PC-3 (cell line): ENCODE measurements around the gene CFAP99. TPM values are rescaled to one million over a fixed set of nuclear protein-coding genes. Genes with fewer than 3 reads are reported as not detected.

ENCODE experiments used
- ATAC-seq: fragments of 200-7000 bp; cut with Tn5 transposase; 2 replicates; pipeline ENCODE4 v1.9.1; 2020; ENCODE audit warnings: mild to moderate bottlenecking, moderate library complexity
- BruUV-seq: library from RNA; stranded (reverse); fragments of 400-500 nt; replicated peaks from 2 replicates; lab custom pipeline; 2021; lab: Mats Ljungman, UMichigan
- CTCF ChIA-PET: fragments of 300-600 bp; sonication (Branson Sonifier 250); formaldehyde crosslinking; loops from one replicate; lab custom pipeline; 2022; ENCODE audit warnings: antibody characterized with exemption; lab: Charles Lee
- POLR2A ChIA-PET: fragments of 300-600 bp; sonication (Branson Sonifier 250); formaldehyde crosslinking; loops from one replicate; lab custom pipeline; 2022; ENCODE audit warnings: antibody characterized with exemption; ENCODE audit not compliant: unreplicated experiment; lab: Charles Lee
- DNase-seq: peaks from one replicate; pipeline ENCODE4 v3.0.0-alpha.2; 2015
- H2AFZ ChIP-seq: fragments of 300-600 bp; sonication (generic); 2 replicates; pipeline ENCODE4 v1.6.0; 2016; ENCODE audit warnings: antibody characterized with exemption, low read length
- H3F3A ChIP-seq: fragments of 300-600 bp; sonication (generic); one replicate; pipeline ENCODE4 v1.6.0; 2017; ENCODE audit warnings: antibody characterized with exemption, low read length, control low read depth, mild to moderate bottlenecking; ENCODE audit not compliant: unreplicated experiment
- H3K27ac ChIP-seq: fragments of 300-600 bp; sonication (generic); 2 replicates; pipeline ENCODE4 v1.5.1; 2016; ENCODE audit warnings: mild to moderate bottlenecking, low read length
- H3K27me3 ChIP-seq: fragments of 300-600 bp; sonication (generic); 2 replicates; pipeline ENCODE4 v1.6.1; 2016; ENCODE audit warnings: low read length, mixed read lengths
- H3K36me3 ChIP-seq: fragments of 300-600 bp; sonication (generic); 2 replicates; pipeline ENCODE4 v1.6.1; 2016; ENCODE audit warnings: low read depth, mixed run types, low read length, mixed read lengths
- H3K4me1 ChIP-seq: fragments of 300-600 bp; sonication (generic); 2 replicates; pipeline ENCODE4 v1.5.1; 2016; ENCODE audit warnings: low read length; ENCODE audit not compliant: insufficient read depth
- H3K4me2 ChIP-seq: fragments of 300-600 bp; sonication (generic); 2 replicates; pipeline ENCODE4 v1.6.0; 2016; ENCODE audit warnings: low read length
- H3K4me3 ChIP-seq: fragments of 300-600 bp; sonication (generic); 2 replicates; pipeline ENCODE4 v1.5.1; 2016; ENCODE audit warnings: mild to moderate bottlenecking, low read length, mixed read lengths
- H3K79me2 ChIP-seq: fragments of 300-600 bp; sonication (generic); 2 replicates; pipeline ENCODE4 v1.6.1; 2017; ENCODE audit warnings: low read length, mixed read lengths
- H3K9ac ChIP-seq: fragments of 300-600 bp; sonication (generic); 2 replicates; pipeline ENCODE4 v1.6.0; 2016; ENCODE audit warnings: mild to moderate bottlenecking, low read length
- H3K9me2 ChIP-seq: fragments of 300-600 bp; sonication (generic); replicated peaks from 2 replicates; pipeline ENCODE4 v1.6.1; 2016; ENCODE audit warnings: mixed run types, low read length, mixed read lengths
- H3K9me3 ChIP-seq: fragments of 300-600 bp; sonication (generic); 2 replicates; pipeline ENCODE4 v1.6.1; 2016; ENCODE audit warnings: low read length, mixed read lengths
- H4K20me1 ChIP-seq: fragments of 300-600 bp; sonication (generic); 2 replicates; pipeline ENCODE4 v1.6.1; 2016; ENCODE audit warnings: low read length, mixed read lengths
- CTCF ChIP-seq: fragments of 300-600 bp; sonication (generic); conservative IDR thresholded peaks from 2 replicates; pipeline ENCODE4 v1.5.1; 2017; ENCODE audit warnings: antibody characterized with exemption, low read depth, mild to moderate bottlenecking, low read length
- EZH2 ChIP-seq: fragments of 300-600 bp; sonication (generic); IDR thresholded peaks from one replicate; pipeline ENCODE4 v1.6.1; 2017; ENCODE audit warnings: antibody characterized with exemption, mild to moderate bottlenecking, low read length; ENCODE audit not compliant: unreplicated experiment
- EZH2phosphoT487 ChIP-seq: fragments of 300-600 bp; sonication (generic); IDR thresholded peaks from 2 replicates; pipeline ENCODE4 v1.6.1; 2018; ENCODE audit warnings: mild to moderate bottlenecking, antibody characterized with exemption, low read length, borderline replicate concordance
- intact Hi-C: fragments of 100-400 bp; cut with micrococcal nuclease; formaldehyde crosslinking; loops from 2 replicates; pipeline ENCODE4 v1.9.0; 2023
- total RNA-seq: library from RNA; depleted of rRNA; stranded (reverse); fragments of >200 nt; gene quantifications from 2 replicates; pipeline ENCODE4 v1.2.3, GENCODE V29; 2014

CFAP99 gene
- total RNA-seq, 1 experiment from 2014 or later = not detected

GRCh38 chr4:2388429-2389182 lies 30.1 kb upstream of the CFAP99 start:
- H4K20me1 ChIP-seq = no peaks in the 10 kb centered on the region
- H3K36me3 ChIP-seq = no peaks in the 10 kb centered on the region
- ChIA-PET CTCF (no interaction called here), POLR2A (no interaction called here)
- H3K79me2 ChIP-seq = no peaks in the 10 kb centered on the region
- no peaks in the 10 kb centered on the region for H3K4me1 ChIP-seq
- no peak overlapping the region for H3K9ac ChIP-seq
- no peaks in the 10 kb centered on the region for H3K27me3 ChIP-seq
- DNase-seq = no peak
- ATAC-seq = no peak
- no peak overlapping the region for H3K4me2 ChIP-seq
- intact Hi-C loops = no loop called here
- no peak overlapping the region for H3K4me3 ChIP-seq
- no peaks in the 10 kb centered on the region for H3K9me2 ChIP-seq
- TF ChIP-seq EZH2 = no peak
- TF ChIP-seq CTCF = no peak
- H3F3A ChIP-seq = no peaks in the 10 kb centered on the region
- H3K9me3 ChIP-seq = no peaks in the 10 kb centered on the region
- H3K27ac ChIP-seq = no peak overlapping the region
- BruUV-seq = no TSS peak
- H2AFZ ChIP-seq = no peak overlapping the region

GRCh38 chr4:2389691-2390090 lies 29.1 kb upstream of the CFAP99 start:
- no peak overlapping the region for H3K4me3 ChIP-seq
- no peak overlapping the region for H3K9ac ChIP-seq
- intact Hi-C loops = no loop called here
- BruUV-seq = no TSS peak
- no peak overlapping the region for H3K4me2 ChIP-seq
- H2AFZ ChIP-seq = no peak overlapping the region
- no peaks in the 10 kb centered on the region for H3F3A ChIP-seq
- no peaks in the 10 kb centered on the region for H3K79me2 ChIP-seq
- no peak for ATAC-seq
- H3K27me3 ChIP-seq = no peaks in the 10 kb centered on the region
- ChIA-PET POLR2A (no interaction called here), CTCF (no interaction called here)
- TF ChIP-seq EZH2phosphoT487 = no peak
- TF ChIP-seq CTCF = no peak
- TF ChIP-seq EZH2 = no peak
- no peaks in the 10 kb centered on the region for H3K36me3 ChIP-seq
- no peak for DNase-seq
- no peak overlapping the region for H3K27ac ChIP-seq
- H4K20me1 ChIP-seq = no peaks in the 10 kb centered on the region
- H3K4me1 ChIP-seq = no peaks in the 10 kb centered on the region
- H3K9me2 ChIP-seq = no peaks in the 10 kb centered on the region
- no peaks in the 10 kb centered on the region for H3K9me3 ChIP-seq

GRCh38 chr4:2390146-2390545 lies 28.6 kb upstream of the CFAP99 start:
- no peak overlapping the region for H3K9ac ChIP-seq
- no peaks in the 10 kb centered on the region for H3K9me3 ChIP-seq
- no TSS peak for BruUV-seq
- intact Hi-C loops = no loop called here
- CTCF ChIA-PET = no interaction called here
- H3K4me3 ChIP-seq = no peak overlapping the region
- no peak for DNase-seq
- H3K79me2 ChIP-seq = no peaks in the 10 kb centered on the region
- H4K20me1 ChIP-seq = no peaks in the 10 kb centered on the region
- H3K27me3 ChIP-seq = no peaks in the 10 kb centered on the region
- no peaks in the 10 kb centered on the region for H3K36me3 ChIP-seq
- H3K27ac ChIP-seq = no peak overlapping the region
- ATAC-seq = no peak
- no peaks in the 10 kb centered on the region for H3F3A ChIP-seq
- TF ChIP-seq CTCF = no peak
- TF ChIP-seq EZH2 = no peak
- no peak for TF ChIP-seq EZH2phosphoT487
- H3K4me2 ChIP-seq = no peak overlapping the region
- H2AFZ ChIP-seq = no peak overlapping the region
- no peaks in the 10 kb centered on the region for H3K9me2 ChIP-seq
- POLR2A ChIA-PET = no interaction called here
- H3K4me1 ChIP-seq = no peaks in the 10 kb centered on the region
